Activated CD8-positive, alpha-beta memory T cell treated with anti-CD3 and anti-CD28 coated beads for 36 hours (primary cell): Measurements from ENCODE around the gene GPR25. TPM values are rescaled to one million over a fixed set of nuclear protein-coding genes. Genes with fewer than 3 reads are reported as not detected.

Source experiments
- CTCF ChIA-PET: fragments of 350-600 bp; sonication (Branson Sonifier 250); formaldehyde crosslinking; loops from one replicate; lab custom pipeline; 2021; ENCODE audit warnings: antibody characterized with exemption; lab: Charles Lee
- POLR2A ChIA-PET: fragments of 350-600 bp; sonication (Branson Sonifier 250); formaldehyde crosslinking; loops from one replicate; lab custom pipeline; 2021; ENCODE audit warnings: antibody characterized with exemption; lab: Charles Lee
- total RNA-seq, 2 experiments: library from RNA; stranded (reverse); gene quantifications; one replicate each; pipeline ENCODE4 v1.2.3, GENCODE V29; 2021

The GPR25 gene
- total RNA-seq, 2 experiments from 2014 or later = not detected

DNA sequence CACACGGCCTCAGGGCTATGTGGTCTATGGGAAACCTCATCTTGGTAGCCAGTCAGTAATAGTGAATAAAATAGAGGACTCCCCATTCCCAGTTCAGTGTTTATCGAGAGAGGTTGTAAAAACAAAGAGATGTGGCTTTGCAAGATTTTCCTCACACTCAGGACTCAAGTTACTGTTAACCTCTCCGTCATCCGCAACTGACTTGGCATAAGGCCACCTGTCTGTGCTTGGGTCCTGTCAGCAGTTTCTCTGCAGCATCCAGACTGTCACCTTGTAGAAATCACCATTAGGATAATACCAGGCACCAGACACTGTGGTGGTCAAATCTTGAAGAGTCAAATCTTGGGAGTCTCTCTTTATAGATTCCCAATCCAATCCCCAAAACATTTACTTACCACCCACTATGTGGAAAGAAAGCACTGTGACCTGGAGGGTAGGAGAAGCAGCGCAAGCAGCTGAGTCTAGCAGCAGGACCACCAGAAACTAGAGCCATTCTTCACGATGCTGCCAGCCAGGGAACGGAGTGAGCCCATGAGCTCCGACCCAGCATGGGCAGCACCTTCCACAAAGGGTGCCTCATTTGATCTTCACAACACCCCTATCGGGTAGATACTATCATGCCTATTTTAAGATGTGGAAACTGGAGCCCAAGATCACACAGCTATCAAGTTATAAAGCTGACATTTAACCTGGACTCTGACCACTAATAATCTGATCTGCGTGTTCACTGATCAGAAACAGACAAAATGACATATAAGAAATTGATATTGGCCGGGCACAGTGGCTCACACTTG is 5.6 kb upstream of the GPR25 start:
- ChIA-PET POLR2A (interaction anchor here (0.5 to 1.0 kb wide), 4 partner anchors 11 to 22 kb away, joined by 3 to 5 read pairs (median 4); no protein-coding TSS in a partner anchor), CTCF (interaction anchor here (1.1 to 1.6 kb wide), 6 partner anchors 10 to 38 kb away, joined by 3 to 5 read pairs (median 4); no protein-coding TSS in a partner anchor)

DNA sequence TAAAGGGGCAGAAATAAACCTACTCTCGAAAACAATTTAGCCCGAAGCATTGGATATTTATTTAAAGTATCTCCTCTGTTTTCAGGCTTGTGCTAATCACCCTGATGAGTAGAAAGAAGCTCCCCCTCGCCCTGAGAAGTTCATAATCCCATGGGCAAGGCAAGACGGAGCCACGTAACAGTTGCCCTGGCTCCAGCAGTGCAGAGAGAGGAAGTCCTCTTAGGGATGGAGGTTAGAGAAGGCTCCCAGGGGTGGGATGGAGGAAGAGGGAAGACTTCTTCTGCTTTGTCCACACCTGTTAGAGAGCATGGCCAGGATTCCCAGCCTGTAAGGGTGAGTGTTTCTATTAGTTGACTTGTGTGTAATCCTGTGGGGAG is 3.4 kb upstream of the GPR25 start:
- CTCF ChIA-PET = interaction anchor here (2.5 kb wide), 1 partner anchor 10 kb away, joined by 8 read pairs; no protein-coding TSS in a partner anchor
- POLR2A ChIA-PET = no interaction called here

DNA sequence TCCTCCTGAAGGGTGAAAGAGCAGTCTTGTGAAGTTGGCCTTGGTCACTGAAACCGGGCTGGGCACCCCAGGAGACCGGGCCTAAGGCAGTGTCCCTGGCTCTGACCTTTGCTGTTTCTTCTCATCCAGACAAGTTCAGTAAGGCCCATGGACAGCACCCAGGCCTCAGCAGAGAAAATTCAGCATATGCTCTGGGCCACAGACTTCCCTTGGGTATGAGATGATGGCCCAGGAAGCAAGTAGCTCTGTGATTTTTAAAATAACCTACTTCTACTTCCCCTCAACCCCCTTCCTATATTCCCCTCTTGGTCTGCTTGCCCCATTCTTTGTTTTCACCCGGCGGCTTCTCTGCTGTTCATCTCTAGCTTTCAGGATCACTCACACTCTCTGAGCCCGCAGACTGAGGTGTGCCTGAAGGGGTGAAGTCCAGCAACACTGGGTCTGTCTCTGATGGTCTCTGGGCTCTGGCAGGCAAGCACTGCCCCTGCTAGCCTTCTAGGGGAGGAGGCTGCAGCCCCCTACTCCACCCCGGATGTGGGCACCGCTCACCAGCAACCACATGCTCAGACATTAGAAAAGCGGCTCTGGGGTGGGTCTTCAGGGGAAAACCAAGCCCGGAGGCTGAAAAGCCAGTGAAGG is 2.9 kb upstream of the GPR25 start:
- ChIA-PET CTCF (interaction anchor here (2.5 kb wide), 1 partner anchor 10 kb away, joined by 8 read pairs; no protein-coding TSS in a partner anchor), POLR2A (no interaction called here)

DNA sequence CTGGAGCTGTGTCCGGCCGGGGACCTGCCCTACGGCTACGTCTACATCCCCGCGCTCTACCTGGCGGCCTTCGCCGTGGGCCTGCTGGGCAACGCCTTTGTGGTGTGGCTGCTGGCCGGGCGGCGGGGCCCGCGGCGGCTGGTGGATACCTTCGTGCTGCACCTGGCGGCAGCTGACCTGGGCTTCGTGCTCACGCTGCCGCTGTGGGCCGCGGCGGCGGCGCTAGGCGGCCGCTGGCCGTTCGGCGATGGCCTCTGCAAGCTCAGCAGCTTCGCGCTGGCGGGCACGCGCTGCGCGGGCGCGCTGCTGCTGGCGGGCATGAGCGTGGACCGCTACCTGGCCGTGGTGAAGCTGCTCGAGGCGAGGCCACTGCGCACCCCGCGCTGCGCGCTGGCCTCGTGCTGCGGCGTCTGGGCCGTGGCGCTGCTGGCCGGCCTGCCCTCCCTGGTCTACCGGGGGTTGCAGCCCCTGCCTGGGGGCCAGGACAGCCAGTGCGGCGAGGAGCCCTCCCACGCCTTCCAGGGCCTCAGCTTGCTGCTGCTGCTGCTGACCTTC is 412 bp downstream of the GPR25 start:
- POLR2A ChIA-PET = no interaction called here

DNA sequence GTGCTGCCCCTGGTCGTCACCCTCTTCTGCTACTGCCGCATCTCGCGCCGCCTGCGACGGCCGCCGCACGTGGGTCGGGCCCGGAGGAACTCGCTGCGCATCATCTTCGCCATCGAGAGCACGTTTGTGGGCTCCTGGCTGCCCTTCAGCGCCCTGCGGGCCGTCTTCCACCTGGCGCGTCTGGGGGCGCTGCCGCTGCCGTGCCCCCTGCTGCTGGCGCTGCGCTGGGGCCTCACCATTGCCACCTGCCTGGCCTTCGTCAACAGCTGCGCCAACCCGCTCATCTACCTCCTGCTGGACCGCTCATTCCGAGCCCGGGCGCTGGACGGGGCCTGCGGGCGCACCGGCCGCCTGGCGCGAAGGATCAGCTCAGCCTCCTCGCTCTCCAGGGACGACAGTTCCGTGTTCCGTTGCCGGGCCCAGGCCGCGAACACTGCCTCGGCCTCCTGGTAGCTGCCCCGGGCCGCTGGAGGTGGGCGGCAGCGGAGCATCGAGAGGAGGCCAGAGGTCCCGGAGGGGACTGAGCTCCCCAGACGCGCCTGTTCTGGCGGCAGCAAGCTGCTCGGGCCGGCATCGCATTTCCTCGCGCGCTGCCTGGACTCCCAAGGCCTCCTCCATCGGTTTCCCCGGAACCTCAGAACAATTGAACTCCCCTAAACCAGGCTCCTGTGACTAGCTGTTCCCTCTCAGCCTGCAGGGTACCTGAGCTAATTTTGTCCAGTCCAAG is 1.1 kb downstream of the GPR25 start:
- CTCF ChIA-PET = interaction anchor here (0.5 to 1.6 kb wide), 3 partner anchors 98 to 926 kb away, joined by 3 to 6 read pairs (median 3); no protein-coding TSS in a partner anchor
- POLR2A ChIA-PET = no interaction called here

More for the DNA sequence above, 412 bp downstream of the GPR25 start:
- CTCF ChIA-PET = interaction anchor here (0.5 to 1.6 kb wide), 3 partner anchors 99 to 926 kb away, joined by 3 to 6 read pairs (median 3); no protein-coding TSS in a partner anchor

DNA sequence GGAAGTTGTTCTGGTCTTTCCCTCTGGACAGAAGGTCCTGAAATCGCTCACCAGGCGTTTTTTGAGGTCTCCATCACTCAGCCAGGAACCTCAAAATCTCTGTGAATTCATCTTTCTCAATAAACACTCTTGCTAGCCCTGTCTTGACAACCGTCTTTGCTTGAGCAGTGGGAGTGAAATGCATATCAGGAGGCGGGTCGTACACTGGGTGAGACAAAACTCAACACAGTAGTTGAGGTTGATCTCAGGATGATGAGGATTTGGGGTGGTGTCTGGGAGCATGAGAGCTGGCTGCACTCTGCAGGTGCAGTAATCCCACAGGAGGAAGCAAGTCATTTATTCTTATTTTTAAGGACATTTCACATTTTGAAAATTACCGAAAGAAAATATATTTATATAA is 1.9 kb downstream of the GPR25 start:
- POLR2A ChIA-PET = no interaction called here
- CTCF ChIA-PET = interaction anchor here (0.5 to 1.1 kb wide), 2 partner anchors 12 to 253 kb away, joined by 3 read pairs; no protein-coding TSS in a partner anchor

DNA sequence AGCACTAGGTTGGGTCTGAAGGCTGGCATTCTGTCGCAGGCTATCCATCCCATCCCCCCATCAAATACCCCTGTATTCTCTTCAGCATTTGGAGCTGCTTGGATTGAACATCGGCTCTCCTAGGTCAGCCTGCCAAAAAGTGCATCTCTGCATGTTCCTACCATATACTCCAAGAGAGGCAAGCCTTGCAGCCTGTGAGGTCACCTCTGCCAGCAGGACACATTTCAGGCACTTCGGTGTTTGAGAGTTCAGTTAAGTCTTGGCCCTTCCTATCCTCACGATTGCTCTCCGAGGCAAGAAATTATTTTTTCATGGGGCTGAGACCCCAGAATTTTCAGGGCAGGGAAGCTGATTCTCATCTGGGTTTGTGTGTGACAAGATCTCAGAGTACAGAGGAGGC is 2.6 kb downstream of the GPR25 start:
- CTCF ChIA-PET = interaction anchor here (1.1 to 1.7 kb wide), 2 partner anchors 11 to 19 kb away, joined by 3 to 4 read pairs; no protein-coding TSS in a partner anchor
- POLR2A ChIA-PET = no interaction called here

DNA sequence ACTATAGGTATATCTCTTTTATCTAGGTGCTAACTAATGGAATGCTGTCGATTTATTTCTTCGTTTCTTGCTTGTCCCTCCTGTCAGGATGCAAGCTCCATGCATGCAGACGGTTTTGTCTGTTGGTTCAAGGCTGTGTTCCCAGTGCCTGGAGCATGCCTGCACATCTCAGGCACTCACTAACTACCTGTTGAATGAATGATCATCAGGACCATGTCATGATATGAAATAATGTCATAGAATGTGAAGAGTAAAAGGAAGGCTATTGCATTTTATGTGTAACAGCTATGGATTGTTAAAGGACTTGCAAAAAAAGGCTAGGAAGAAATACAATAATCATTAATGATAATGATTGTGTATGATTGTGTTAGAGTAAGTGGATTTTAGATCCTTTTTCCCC is 4.2 kb downstream of the GPR25 start:
- POLR2A ChIA-PET = interaction anchor here (1.0 kb wide), 1 partner anchor 28 kb away, joined by 5 read pairs; no protein-coding TSS in a partner anchor
- CTCF ChIA-PET = interaction anchor here (0.6 to 1.7 kb wide), 4 partner anchors 10 to 368 kb away, joined by 3 to 5 read pairs (median 4); no protein-coding TSS in a partner anchor

DNA sequence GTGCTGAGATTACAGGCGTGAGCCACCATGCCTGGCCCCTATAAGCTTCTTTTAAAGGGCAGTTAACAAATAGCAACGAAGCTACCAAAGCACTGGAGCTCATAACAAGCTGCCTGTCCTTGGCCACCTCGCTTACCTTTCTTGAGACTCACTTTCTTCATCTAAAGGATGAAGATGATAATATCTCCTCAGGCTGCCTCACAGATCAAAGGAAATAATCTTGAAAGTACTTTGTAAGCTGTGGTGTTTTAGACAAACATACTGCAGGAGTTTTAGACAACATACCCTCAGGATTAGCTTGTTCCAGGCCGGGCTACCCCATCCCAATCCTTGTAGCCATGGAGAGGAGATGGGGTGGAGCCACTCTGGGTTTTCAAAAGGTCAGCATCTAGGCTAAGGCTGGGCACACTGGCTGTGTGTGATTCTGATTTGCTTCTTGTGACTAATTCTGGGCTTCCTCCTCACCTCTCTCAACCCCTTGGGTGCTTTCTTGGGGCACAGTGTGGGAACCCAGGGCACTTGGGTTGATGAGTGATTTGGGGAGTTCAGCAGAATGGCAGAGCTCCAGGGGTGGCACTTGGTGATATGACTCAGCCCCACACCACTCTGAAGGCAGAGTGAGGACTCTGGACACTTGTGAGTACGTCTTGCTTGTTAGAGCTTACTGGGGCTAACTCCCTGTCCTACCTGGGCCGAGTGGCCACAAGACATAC is 5.2 kb downstream of the GPR25 start:
- ChIA-PET CTCF (interaction anchor here (0.9 to 3.4 kb wide), 5 partner anchors 11 to 29 kb away, joined by 3 to 19 read pairs (median 5); no protein-coding TSS in a partner anchor), POLR2A (interaction anchor here (1.0 to 2.0 kb wide), 3 partner anchors 11 to 27 kb away, joined by 5 to 19 read pairs (median 5); no protein-coding TSS in a partner anchor)

DNA sequence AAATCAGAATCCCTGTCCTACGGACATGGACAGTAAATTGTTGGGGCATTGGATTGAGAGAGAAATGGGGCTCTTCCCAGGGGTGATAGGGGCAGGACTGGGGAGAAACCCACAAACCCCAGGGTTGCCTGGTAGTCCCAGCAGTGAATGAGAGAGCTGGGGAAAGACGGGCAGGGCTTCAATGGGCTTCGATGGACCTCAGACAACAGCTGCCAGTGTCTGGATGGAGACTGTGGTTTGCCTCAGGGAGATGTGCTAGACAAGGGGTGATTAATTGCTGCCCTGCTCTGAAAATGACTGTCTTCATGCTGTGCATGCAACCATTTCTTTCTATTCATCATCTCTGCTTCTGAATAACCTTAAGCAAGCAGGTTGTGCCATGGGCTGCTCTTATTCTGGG is 7.4 kb downstream of the GPR25 start:
- ChIA-PET CTCF (interaction anchor here (1.0 to 3.4 kb wide), 5 partner anchors 9 to 321 kb away, joined by 3 to 19 read pairs (median 8); no protein-coding TSS in a partner anchor), POLR2A (interaction anchor here (1.0 to 1.8 kb wide), 3 partner anchors 8 to 11 kb away, joined by 3 to 10 read pairs (median 4); no protein-coding TSS in a partner anchor)

DNA sequence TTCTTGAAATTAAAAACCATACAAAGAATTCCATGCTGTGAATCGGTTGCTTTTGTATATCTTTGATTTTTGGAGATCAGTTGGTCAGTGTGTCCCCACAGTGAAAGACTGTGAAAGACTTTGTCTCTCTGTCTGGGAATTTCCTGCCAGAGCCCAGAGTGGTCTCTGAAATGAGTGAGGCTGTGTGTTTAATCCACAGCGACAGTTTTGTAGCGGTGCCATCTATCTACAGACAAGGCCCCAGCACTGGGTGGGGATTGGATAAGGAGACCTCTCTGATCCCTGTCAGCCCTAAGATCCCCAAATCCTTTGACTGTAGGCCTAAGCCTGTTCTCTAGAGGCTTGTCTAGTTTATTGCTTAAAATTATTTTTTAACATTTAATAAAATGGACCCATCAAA is 10.3 kb downstream of the GPR25 start:
- CTCF ChIA-PET = no interaction called here
- POLR2A ChIA-PET = no interaction called here

DNA sequence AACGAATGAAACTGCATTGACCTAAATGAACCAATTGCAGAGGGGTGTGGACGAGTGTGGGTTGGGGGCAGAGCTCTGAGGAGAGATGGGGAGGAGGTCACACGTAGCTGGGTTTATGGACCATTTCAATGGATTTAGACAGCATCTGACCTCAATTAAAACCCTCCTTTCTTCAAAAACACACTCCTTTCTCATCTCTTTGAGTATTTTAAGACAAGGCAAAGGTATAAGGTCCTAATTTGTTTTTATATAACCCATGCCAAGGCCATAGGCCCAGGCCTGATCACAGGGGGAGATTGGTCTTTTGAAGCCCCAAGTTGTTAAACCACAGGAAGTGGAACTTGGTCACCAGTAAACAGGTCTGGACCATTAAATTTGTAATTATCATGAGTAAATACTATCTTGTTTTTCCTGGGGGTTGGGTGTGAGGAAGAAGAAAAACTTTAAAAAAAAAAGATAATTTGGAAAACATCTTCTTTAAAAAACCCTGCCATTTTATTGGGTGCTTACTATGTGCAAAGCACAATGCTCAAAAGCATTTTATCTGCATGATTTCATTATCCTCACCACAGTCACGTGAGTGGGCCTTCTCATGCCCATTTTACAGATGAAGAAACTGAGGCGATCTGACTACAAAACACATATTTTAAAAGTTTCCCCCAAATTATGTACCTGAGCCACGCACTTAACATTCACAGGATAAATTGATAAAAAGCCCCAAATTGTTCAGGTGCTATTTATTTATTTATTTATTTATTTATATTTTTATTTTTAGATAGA is 13.0 kb downstream of the GPR25 start:
- CTCF ChIA-PET = interaction anchor here (0.5 kb wide), 1 partner anchor 18 kb away, joined by 3 read pairs; no protein-coding TSS in a partner anchor
- POLR2A ChIA-PET = no interaction called here

DNA sequence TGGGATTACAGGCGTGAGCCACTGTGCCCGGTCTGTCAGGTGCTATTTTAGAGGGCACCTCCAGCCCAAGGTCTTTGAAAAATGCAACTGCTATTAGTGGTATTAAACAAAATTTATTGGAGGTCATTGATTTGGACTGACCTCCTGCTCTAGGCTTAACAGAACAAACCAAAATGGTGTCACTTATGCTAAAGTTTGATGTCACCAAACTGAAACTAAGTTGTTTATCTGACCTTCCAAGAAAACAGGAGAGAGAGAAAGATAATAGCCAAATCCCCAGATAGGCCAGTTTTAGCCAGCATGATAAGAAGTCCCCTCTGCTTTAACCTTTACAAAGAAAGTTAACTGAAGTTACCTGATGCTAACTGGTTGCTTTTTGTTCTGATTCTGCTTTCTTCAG is 13.8 kb downstream of the GPR25 start:
- ChIA-PET CTCF (interaction anchor here (1.0 kb wide), 1 partner anchor 11 kb away, joined by 3 read pairs; no protein-coding TSS in a partner anchor), POLR2A (interaction anchor here (0.6 kb wide), 1 partner anchor 19 kb away, joined by 3 read pairs; no protein-coding TSS in a partner anchor)

DNA sequence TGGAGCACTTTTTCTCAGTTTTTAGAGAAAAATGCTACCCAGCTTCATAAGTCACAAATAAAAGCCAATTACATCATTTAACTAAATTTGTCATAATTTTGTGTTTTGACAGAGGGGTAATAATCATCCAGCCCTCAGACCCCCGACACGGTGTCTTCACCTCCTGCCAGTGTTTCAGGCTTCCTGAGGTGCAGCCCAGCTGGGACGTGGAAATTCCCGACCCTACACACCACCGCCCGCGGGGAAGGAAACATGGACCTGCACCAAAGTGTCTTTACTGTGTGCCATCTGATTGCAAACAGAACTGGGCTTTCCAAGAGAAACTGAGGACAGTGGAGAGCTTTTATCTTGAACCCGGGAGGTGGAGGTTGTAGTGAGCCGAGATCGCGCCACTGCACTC is 14.3 kb downstream of the GPR25 start:
- ChIA-PET POLR2A (interaction anchor here (0.6 kb wide), 1 partner anchor 19 kb away, joined by 3 read pairs; no protein-coding TSS in a partner anchor), CTCF (interaction anchor here (1.0 kb wide), 1 partner anchor 12 kb away, joined by 3 read pairs; no protein-coding TSS in a partner anchor)

DNA sequence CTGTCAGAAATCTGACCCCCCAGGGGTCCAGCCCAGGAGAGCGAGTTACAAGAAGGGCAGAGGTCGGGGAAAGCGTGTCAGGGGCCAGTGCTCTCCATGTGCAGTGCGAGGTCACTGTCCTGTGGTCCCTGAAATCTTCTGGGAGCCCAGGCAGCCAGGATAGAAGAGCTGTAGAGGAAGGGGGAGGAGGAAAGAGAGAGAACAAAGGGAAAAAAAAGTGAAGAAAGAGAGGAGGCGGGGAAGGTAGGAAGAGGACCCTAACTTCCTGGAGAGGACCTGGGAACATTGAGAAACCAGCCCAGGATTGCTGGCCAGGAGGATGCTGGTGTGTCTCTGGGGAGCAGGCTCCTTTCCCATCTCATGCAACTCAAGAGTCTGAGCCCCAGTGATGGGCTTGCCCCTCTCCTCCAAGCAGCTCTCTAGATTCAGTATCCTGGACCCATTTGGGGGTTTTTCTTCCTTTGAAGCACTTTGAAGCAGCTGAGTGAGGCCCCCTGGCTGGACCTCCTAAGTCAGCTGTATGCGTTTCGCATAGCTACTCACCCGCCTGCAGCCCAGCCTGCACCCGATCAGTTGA is 15.1 kb downstream of the GPR25 start:
- ChIA-PET CTCF (interaction anchor here (0.8 to 3.9 kb wide), 5 partner anchors 8 to 60 kb away, joined by 3 to 19 read pairs (median 3); no protein-coding TSS in a partner anchor), POLR2A (interaction anchor here (0.7 to 2.2 kb wide), 4 partner anchors 8 to 128 kb away, joined by 3 to 19 read pairs (median 4); no protein-coding TSS in a partner anchor)

DNA sequence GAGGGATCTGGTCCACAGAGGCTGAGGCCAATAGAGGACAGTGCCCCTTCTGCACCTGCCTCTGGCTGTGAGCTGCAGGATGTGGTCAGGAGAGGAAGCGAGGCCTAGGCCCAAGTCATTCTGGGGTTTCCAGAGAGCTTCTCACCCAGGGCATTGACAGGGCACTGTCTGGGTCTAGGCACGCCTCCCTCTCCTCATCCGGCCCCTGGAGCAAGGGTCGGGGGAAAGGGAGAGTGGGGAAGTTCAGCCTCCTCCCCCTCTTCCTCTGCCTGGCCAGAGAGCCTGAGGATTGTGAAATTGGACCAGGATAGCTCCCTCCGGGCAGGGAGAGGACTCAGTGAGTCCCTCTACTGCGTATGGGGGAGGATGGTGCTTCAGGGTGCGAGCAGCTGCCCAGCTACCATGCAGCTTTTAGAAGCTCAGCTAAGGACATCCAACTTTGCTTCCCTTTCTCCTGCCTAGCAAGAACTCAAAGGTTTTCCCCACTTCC is 15.6 kb downstream of the GPR25 start:
- ChIA-PET CTCF (interaction anchor here (0.8 to 3.9 kb wide), 5 partner anchors 9 to 60 kb away, joined by 3 to 19 read pairs (median 3); no protein-coding TSS in a partner anchor), POLR2A (interaction anchor here (0.7 to 2.2 kb wide), 4 partner anchors 9 to 128 kb away, joined by 3 to 19 read pairs (median 4); no protein-coding TSS in a partner anchor)
